ENCODE measurements around the gene HSP90B1. TPM values are rescaled to one million over a fixed set of nuclear protein-coding genes. Genes with fewer than 3 reads are reported as not detected.
A peak's percentile ranks its signal among the peaks of the same experiment; 100 is the strongest.

Gene HSP90B1
- total RNA-seq, 1 experiment from 2014 or later: 476 TPM

DNA sequence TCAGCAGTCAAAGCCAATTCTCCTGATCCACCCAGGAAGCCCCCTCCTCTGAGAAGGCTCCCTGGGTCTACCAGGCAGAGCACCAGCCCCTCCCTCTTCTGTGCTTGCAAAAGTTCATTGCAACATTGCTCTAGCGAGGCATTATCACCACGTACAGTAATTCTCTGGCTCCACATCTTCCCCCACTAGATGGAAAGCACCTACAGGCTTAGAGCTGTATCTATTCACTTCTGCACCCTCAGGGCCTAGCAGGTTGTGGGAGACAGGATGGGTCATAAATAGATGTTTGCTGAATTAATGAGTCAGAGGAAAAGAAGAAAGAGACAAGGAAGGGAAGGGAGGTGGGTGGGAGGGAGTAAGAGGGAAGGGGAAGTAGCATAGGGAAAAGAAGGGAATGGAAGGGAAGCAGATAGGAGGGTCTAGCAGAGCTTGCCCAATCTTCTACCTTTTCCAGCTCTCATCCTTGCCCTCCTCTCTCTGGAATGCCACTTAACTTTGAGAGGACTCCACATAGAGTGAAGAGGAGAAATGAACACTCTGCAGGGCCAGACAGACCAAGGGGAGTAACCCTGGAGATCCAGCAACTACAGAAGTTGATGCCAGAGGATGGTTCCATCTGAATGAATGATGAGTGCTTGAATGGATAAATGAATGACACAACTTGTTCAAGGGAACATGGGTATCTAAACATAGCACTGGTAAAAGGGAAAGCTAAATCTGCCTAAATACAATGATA lies 47.2 kb upstream of the HSP90B1 start:
- peaks cover 33% of the 10 kb centered on the region for H3K4me1 ChIP-seq (ENCODE audit: insufficient read depth, low read length)
- peak overlapping the region; percentile 46 for H3K4me2 ChIP-seq (ENCODE audit: low read length)
- BruUV-seq (replicated peaks): no TSS peak
- TF ChIP-seq EZH2 (IDR thresholded peaks at IDR 0.05; ENCODE audit: low read length, unreplicated experiment): no peak
- 0 out of 2 replicates have a peak overlapping the region, but pooled peaks have one; percentile 6 for H3K4me3 ChIP-seq (ENCODE audit: low read length)
- ChIA-PET POLR2A (ENCODE audit: unreplicated experiment) (interaction anchor here (0.6 to 0.8 kb wide), 2 partner anchors 47 to 73 kb away, joined by 4 read pairs; no protein-coding TSS in a partner anchor), CTCF (no interaction called here)
- peak overlapping the region; percentile 27 for H3K27ac ChIP-seq (ENCODE audit: low read length)
- no peaks in the 10 kb centered on the region for H4K20me1 ChIP-seq (ENCODE audit: low read length)
- intact Hi-C loops (cut with micrococcal nuclease): loop anchor here (5.0 kb wide), 2 partner anchors 74 to 164 kb away; a partner anchor contains a TSS
- DNase-seq (peak; percentile 89), ATAC-seq (peak; percentile 83)
- H3K9ac ChIP-seq (ENCODE audit: low read length): no peak overlapping the region
- H3K36me3 ChIP-seq (ENCODE audit: low read depth, low read length): no peaks in the 10 kb centered on the region
- no peaks in the 10 kb centered on the region for H3F3A ChIP-seq (ENCODE audit: low read length, unreplicated experiment)
- no peak overlapping the region for H2AFZ ChIP-seq (ENCODE audit: low read length)
- H3K79me2 ChIP-seq (ENCODE audit: low read length): no peaks in the 10 kb centered on the region
- H3K27me3 ChIP-seq (ENCODE audit: low read length): no peaks in the 10 kb centered on the region
- H3K9me3 ChIP-seq (ENCODE audit: low read length): no peaks in the 10 kb centered on the region
- H3K9me2 ChIP-seq (replicated peaks; ENCODE audit: low read length): no peaks in the 10 kb centered on the region

DNA sequence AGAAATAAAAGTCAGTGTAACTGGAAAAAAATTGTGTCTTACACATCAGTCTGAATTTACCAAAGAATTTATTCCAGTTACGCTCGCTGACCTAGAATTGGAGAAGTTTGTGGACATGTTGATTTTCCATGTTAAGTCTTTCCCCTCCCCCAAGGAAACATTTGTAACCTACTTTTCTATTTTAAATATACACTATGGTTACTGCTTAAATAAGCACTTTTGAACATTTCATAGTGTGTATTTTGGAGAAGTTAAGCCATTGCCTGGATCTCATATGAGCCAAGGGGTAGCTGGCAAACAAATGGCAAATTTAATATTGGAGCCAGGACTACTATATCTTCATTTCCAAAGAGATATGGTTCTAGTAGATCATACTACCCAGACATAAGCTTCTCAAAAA lies 46.3 kb upstream of the HSP90B1 start:
- H4K20me1 ChIP-seq (ENCODE audit: low read length): no peaks in the 10 kb centered on the region
- no peaks in the 10 kb centered on the region for H3K36me3 ChIP-seq (ENCODE audit: low read depth, low read length)
- H3K9ac ChIP-seq (ENCODE audit: low read length): no peak overlapping the region
- no peaks in the 10 kb centered on the region for H3K79me2 ChIP-seq (ENCODE audit: low read length)
- no peak overlapping the region for H3K4me2 ChIP-seq (ENCODE audit: low read length)
- ATAC-seq: no peak
- H3K9me2 ChIP-seq (replicated peaks; ENCODE audit: low read length): no peaks in the 10 kb centered on the region
- H3K27ac ChIP-seq (ENCODE audit: low read length): no peak overlapping the region
- peaks cover 29% of the 10 kb centered on the region for H3K4me1 ChIP-seq (ENCODE audit: insufficient read depth, low read length)
- no TSS peak for BruUV-seq (replicated peaks)
- CTCF ChIA-PET: interaction anchor here (0.6 to 1.0 kb wide), 6 partner anchors 31 to 704 kb away, joined by 3 to 10 read pairs (median 3); no protein-coding TSS in a partner anchor
- no peaks in the 10 kb centered on the region for H3K27me3 ChIP-seq (ENCODE audit: low read length)
- H3F3A ChIP-seq (ENCODE audit: low read length, unreplicated experiment): no peaks in the 10 kb centered on the region
- TF ChIP-seq, protein P1, sequence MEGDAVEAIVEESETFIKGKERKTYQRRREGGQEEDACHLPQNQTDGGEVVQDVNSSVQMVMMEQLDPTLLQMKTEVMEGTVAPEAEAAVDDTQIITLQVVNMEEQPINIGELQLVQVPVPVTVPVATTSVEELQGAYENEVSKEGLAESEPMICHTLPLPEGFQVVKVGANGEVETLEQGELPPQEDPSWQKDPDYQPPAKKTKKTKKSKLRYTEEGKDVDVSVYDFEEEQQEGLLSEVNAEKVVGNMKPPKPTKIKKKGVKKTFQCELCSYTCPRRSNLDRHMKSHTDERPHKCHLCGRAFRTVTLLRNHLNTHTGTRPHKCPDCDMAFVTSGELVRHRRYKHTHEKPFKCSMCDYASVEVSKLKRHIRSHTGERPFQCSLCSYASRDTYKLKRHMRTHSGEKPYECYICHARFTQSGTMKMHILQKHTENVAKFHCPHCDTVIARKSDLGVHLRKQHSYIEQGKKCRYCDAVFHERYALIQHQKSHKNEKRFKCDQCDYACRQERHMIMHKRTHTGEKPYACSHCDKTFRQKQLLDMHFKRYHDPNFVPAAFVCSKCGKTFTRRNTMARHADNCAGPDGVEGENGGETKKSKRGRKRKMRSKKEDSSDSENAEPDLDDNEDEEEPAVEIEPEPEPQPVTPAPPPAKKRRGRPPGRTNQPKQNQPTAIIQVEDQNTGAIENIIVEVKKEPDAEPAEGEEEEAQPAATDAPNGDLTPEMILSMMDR (conservative IDR thresholded peaks at IDR 0.05; ENCODE audit: low read depth, low read length): no peak
- TF ChIP-seq EZH2phosphoT487 (IDR thresholded peaks at IDR 0.05; ENCODE audit: borderline replicate concordance, low read length): no peak
- POLR2A ChIA-PET (ENCODE audit: unreplicated experiment): interaction anchor here (0.6 kb wide), 1 partner anchor 44 kb away, joined by 4 read pairs; no protein-coding TSS in a partner anchor
- no peak overlapping the region for H3K4me3 ChIP-seq (ENCODE audit: low read length)
- H3K9me3 ChIP-seq (ENCODE audit: low read length): no peaks in the 10 kb centered on the region
- DNase-seq: no peak
- H2AFZ ChIP-seq (ENCODE audit: low read length): no peak overlapping the region
- intact Hi-C loops (cut with micrococcal nuclease): loop anchor here (1.0 to 5.0 kb wide), 4 partner anchors 46 to 225 kb away; partner anchors contain the start of gene HSP90B1

DNA sequence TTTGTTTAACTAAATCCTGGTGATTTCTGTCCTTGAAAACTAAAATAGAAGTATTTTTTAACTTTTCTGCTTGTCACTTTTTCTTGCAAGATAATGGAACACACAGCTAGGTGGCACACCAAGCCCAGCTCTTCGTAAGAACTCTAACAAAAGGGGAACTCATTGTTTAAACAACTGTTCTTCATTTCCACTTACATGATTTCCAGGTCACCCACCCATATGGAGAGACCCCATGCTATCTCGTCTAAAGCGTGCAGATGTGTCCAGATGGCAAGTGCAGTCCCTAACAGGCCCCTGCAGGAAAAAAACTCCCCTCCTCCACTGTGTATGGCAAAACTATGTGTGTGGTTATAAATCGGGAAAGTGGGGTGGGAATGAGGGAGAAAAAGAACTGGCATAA lies 45.9 kb upstream of the HSP90B1 start:
- CTCF ChIA-PET: interaction anchor here (0.6 to 1.0 kb wide), 6 partner anchors 30 to 704 kb away, joined by 3 to 10 read pairs (median 3); no protein-coding TSS in a partner anchor
- Histone ChIP-seq H3K36me3 (ENCODE audit: low read depth, low read length) (no peaks in the 10 kb centered on the region), H3K27ac (ENCODE audit: low read length) (no peak overlapping the region), H3F3A (ENCODE audit: low read length, unreplicated experiment) (no peaks in the 10 kb centered on the region), H3K4me2 (ENCODE audit: low read length) (no peak overlapping the region), H3K9ac (ENCODE audit: low read length) (no peak overlapping the region), H3K27me3 (ENCODE audit: low read length) (no peaks in the 10 kb centered on the region), H3K4me1 (ENCODE audit: insufficient read depth, low read length) (peaks cover 29% of the 10 kb centered on the region), H3K9me3 (ENCODE audit: low read length) (no peaks in the 10 kb centered on the region), H3K9me2 (replicated peaks; ENCODE audit: low read length) (no peaks in the 10 kb centered on the region), H2AFZ (ENCODE audit: low read length) (no peak overlapping the region), H4K20me1 (ENCODE audit: low read length) (no peaks in the 10 kb centered on the region), H3K4me3 (ENCODE audit: low read length) (no peak overlapping the region), H3K79me2 (ENCODE audit: low read length) (no peaks in the 10 kb centered on the region)
- ATAC-seq (no peak), DNase-seq (peak; percentile 60)
- POLR2A ChIA-PET (ENCODE audit: unreplicated experiment): interaction anchor here (0.5 to 0.6 kb wide), 2 partner anchors 43 to 44 kb away, joined by 4 read pairs; no protein-coding TSS in a partner anchor
- intact Hi-C loops (cut with micrococcal nuclease): loop anchor here (1.0 to 5.0 kb wide), 4 partner anchors 46 to 225 kb away; partner anchors contain the start of gene HSP90B1
- no TSS peak for BruUV-seq (replicated peaks)
- no peak for TF ChIP-seq EZH2phosphoT487 (IDR thresholded peaks at IDR 0.05; ENCODE audit: borderline replicate concordance, low read length)
- TF ChIP-seq, protein P1 (conservative IDR thresholded peaks at IDR 0.05; ENCODE audit: low read depth, low read length): peak; percentile 83

All from PC-3 (cell line).